ENCODE measurements around the gene JMJD8. TPM values are rescaled to one million over a fixed set of nuclear protein-coding genes. Genes with fewer than 3 reads are reported as not detected.

Gene JMJD8
- total RNA-seq, 4 donors from 2014 or later: 40.0 to 261 (median 58.6) TPM

GRCh38 chr16:684961-685696 is 995 bp upstream of the JMJD8 start:
- 91% methylated on average over 52 of the region's 61 CpGs; no CpG with 5 or more reads in 1 of the 2 donors for WGBS, 2 donors (ENCODE audit: low coverage in 1 of 2)
- Histone ChIP-seq H3K9me3 (no peaks in the 10 kb centered on the region), H3K27ac (peak overlapping the region; percentile 78 to 94 (median 83)), H3K36me3 (peaks cover 0 to 9% (median 0%) of the 10 kb centered on the region in 4 donors), H3K4me3 (peak overlapping the region; percentile 55 to 90 (median 62)), H3K4me1 (peaks cover 42 to 57% (median 51%) of the 10 kb centered on the region in 4 donors), H3K27me3 (no peaks in the 10 kb centered on the region)
- DNase-seq: no peak
- TF ChIP-seq POLR2AphosphoS5 (IDR thresholded peaks at IDR 0.05): no peak
- no peak for TF ChIP-seq EP300 (IDR thresholded peaks at IDR 0.05; ENCODE audit: low read depth)
- no peak for TF ChIP-seq POLR2A (IDR thresholded peaks at IDR 0.05)
- no peak for TF ChIP-seq CTCF (IDR thresholded peaks at IDR 0.05)
- intact Hi-C loops (cut with DNase I; ENCODE audit: low total_unique reads) (no loop called here), in situ Hi-C loops (cut with MboI; ENCODE audit: low pct_ligation_motif_present in 1 of 4, low pct_unique_long_range_greater_than_20kb in 1 of 4, low sequenced_read_pairs in 3 of 4) (no loop called here)

- Histone ChIP-seq H3K27ac (peak overlapping the region; percentile 78 to 94 (median 83)), H3K9me3 (no peaks in the 10 kb centered on the region), H3K4me1 (peaks cover 34 to 55% (median 47%) of the 10 kb centered on the region in 4 donors), H3K27me3 (no peaks in the 10 kb centered on the region), H3K36me3 (peaks cover 0 to 9% (median 0%) of the 10 kb centered on the region in 4 donors), H3K4me3 (peak overlapping the region; percentile 55 to 76 (median 62))
- no peak for DNase-seq
- in situ Hi-C loops (cut with MboI; ENCODE audit: low pct_ligation_motif_present in 1 of 4, low pct_unique_long_range_greater_than_20kb in 1 of 4, low sequenced_read_pairs in 3 of 4): no loop called here
- WGBS, 2 donors (ENCODE audit: low coverage in 1 of 2): 16% methylated on average over 34 of the region's 57 CpGs; no CpG with 5 or more reads in 1 of the 2 donors
- intact Hi-C loops (cut with DNase I; ENCODE audit: low total_unique reads): no loop called here
- TF ChIP-seq POLR2A (IDR thresholded peaks at IDR 0.05): peak; percentile 16
- no peak for TF ChIP-seq CTCF (IDR thresholded peaks at IDR 0.05)
- peak in 2 of 3 donors; percentile 14 to 20 for TF ChIP-seq POLR2AphosphoS5 (IDR thresholded peaks at IDR 0.05)
Observed at GRCh38 chr16:683396-684070, 601 bp downstream of the JMJD8 start.

DNA sequence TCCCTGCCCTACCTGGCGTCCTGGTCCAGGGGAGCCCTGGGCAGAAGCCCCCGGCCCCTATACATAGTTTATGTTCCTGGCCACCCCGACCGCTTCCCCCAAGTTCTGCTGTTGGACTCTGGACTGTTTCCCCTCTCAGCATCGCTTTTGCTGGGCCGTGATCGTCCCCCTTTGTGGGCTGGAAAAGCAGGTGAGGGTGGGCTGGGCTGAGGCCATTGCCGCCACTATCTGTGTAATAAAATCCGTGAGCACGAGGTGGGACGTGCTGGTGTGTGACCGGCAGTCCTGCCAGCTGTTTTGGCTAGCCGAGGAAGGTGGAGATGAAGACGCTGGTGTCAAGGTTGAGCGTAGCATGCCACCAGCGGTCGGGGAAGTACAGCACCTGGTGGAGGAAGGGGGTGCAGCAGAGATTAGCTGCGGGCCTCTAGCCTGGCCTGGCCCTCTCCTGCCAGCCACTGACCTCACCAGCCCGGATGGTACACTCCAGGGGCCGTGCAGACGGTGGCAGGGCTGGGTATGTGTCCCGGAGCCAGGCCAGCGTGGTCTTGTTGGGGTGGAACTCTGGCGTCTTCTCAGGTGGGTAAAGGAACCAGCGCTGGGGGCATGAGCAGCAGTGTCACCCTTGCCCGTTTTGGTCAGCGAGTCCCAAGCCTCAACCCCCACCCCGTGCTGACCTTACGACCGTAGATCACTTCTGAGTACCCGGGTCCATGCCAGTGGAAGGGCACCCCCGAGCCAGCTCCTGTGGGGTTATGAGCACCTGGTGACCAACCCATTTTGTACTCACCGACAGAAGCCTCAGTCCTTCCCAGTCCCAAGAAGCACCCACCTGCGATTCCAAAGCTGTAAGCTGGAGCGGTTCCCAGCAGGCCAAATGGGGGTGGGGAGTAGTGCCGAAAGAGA is 1.4 kb downstream of the JMJD8 start:
- in situ Hi-C loops (cut with MboI; ENCODE audit: low pct_ligation_motif_present in 1 of 4, low pct_unique_long_range_greater_than_20kb in 1 of 4, low sequenced_read_pairs in 3 of 4): no loop called here
- no peak for DNase-seq
- TF ChIP-seq POLR2A (IDR thresholded peaks at IDR 0.05): no peak
- TF ChIP-seq EP300 (IDR thresholded peaks at IDR 0.05; ENCODE audit: low read depth): no peak
- no peak for TF ChIP-seq CTCF (IDR thresholded peaks at IDR 0.05)
- TF ChIP-seq POLR2AphosphoS5 (IDR thresholded peaks at IDR 0.05): no peak
- Histone ChIP-seq H3K4me1 (peaks cover 34 to 60% (median 47%) of the 10 kb centered on the region in 4 donors), H3K9me3 (no peaks in the 10 kb centered on the region), H3K27ac (peak overlapping the region in 3 of 4 donors; percentile 78 to 88 (median 78)), H3K27me3 (no peaks in the 10 kb centered on the region), H3K4me3 (peak overlapping the region in 3 of 4 donors; percentile 55 to 67 (median 56)), H3K36me3 (peaks cover 0 to 9% (median 0%) of the 10 kb centered on the region in 4 donors)
- intact Hi-C loops (cut with DNase I; ENCODE audit: low total_unique reads): no loop called here
- 79% methylated on average over 32 of the region's 36 CpGs; no CpG with 5 or more reads in 1 of the 2 donors for WGBS, 2 donors (ENCODE audit: low coverage in 1 of 2)

Data from transverse colon (tissue), 4 donors.